ENCODE data around the gene SDK1. TPM values are rescaled to one million over a fixed set of nuclear protein-coding genes. Genes with fewer than 3 reads are reported as not detected.

SDK1 gene
- total and polyA plus RNA-seq, 2 experiments from 2014 or later = 2.1 to 10.0 TPM

GRCh38 chr7:4279216-4279615 is 978.2 kb downstream of the SDK1 start (continued):
- TF ChIP-seq, protein P1, sequence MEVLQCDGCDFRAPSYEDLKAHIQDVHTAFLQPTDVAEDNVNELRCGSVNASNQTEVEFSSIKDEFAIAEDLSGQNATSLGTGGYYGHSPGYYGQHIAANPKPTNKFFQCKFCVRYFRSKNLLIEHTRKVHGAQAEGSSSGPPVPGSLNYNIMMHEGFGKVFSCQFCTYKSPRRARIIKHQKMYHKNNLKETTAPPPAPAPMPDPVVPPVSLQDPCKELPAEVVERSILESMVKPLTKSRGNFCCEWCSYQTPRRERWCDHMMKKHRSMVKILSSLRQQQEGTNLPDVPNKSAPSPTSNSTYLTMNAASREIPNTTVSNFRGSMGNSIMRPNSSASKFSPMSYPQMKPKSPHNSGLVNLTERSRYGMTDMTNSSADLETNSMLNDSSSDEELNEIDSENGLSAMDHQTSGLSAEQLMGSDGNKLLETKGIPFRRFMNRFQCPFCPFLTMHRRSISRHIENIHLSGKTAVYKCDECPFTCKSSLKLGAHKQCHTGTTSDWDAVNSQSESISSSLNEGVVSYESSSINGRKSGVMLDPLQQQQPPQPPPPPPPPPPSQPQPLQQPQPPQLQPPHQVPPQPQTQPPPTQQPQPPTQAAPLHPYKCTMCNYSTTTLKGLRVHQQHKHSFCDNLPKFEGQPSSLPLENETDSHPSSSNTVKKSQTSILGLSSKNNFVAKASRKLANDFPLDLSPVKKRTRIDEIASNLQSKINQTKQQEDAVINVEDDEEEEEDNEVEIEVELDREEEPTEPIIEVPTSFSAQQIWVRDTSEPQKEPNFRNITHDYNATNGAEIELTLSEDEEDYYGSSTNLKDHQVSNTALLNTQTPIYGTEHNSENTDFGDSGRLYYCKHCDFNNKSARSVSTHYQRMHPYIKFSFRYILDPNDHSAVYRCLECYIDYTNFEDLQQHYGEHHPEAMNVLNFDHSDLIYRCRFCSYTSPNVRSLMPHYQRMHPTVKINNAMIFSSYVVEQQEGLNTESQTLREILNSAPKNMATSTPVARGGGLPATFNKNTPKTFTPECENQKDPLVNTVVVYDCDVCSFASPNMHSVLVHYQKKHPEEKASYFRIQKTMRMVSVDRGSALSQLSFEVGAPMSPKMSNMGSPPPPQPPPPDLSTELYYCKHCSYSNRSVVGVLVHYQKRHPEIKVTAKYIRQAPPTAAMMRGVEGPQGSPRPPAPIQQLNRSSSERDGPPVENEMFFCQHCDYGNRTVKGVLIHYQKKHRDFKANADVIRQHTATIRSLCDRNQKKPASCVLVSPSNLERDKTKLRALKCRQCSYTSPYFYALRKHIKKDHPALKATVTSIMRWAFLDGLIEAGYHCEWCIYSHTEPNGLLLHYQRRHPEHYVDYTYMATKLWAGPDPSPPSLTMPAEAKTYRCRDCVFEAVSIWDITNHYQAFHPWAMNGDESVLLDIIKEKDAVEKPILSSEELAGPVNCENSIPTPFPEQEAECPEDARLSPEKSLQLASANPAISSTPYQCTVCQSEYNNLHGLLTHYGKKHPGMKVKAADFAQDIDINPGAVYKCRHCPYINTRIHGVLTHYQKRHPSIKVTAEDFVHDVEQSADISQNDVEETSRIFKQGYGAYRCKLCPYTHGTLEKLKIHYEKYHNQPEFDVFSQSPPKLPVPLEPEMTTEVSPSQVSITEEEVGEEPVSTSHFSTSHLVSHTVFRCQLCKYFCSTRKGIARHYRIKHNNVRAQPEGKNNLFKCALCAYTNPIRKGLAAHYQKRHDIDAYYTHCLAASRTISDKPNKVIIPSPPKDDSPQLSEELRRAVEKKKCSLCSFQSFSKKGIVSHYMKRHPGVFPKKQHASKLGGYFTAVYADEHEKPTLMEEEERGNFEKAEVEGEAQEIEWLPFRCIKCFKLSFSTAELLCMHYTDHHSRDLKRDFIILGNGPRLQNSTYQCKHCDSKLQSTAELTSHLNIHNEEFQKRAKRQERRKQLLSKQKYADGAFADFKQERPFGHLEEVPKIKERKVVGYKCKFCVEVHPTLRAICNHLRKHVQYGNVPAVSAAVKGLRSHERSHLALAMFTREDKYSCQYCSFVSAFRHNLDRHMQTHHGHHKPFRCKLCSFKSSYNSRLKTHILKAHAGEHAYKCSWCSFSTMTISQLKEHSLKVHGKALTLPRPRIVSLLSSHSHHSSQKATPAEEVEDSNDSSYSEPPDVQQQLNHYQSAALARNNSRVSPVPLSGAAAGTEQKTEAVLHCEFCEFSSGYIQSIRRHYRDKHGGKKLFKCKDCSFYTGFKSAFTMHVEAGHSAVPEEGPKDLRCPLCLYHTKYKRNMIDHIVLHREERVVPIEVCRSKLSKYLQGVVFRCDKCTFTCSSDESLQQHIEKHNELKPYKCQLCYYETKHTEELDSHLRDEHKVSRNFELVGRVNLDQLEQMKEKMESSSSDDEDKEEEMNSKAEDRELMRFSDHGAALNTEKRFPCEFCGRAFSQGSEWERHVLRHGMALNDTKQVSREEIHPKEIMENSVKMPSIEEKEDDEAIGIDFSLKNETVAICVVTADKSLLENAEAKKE (CRISPR knock-in tag; IDR thresholded peaks at IDR 0.05) = no peak
- TF ChIP-seq EZH2phosphoT487 (IDR thresholded peaks at IDR 0.05; ENCODE audit: unreplicated experiment) = no peak

- H3K27me3 Mint-ChIP-seq (ENCODE audit: insufficient read depth, low read depth, poor library complexity) = no peaks in the 10 kb centered on the region
- peaks cover 3% of the 10 kb centered on the region; the same call in 1 of the 3 replicates for H3K4me1 Mint-ChIP-seq
- no peak overlapping the region for H3K4me3 ChIP-seq
- no peaks in the 10 kb centered on the region for H3K4me1 ChIP-seq (ENCODE audit: insufficient read depth)
- H3K36me3 ChIP-seq (ENCODE audit: insufficient read depth) = no peaks in the 10 kb centered on the region
- DNase-seq (ENCODE audit: low spot score) = no peak
- H3K27ac ChIP-seq (ENCODE audit: low read depth) = no peak overlapping the region
- H3K9me2 ChIP-seq (ENCODE audit: insufficient read depth) = no peaks in the 10 kb centered on the region; the same call in 1 of the 2 replicates
- no peak overlapping the region for H3K4me3 Mint-ChIP-seq
- no peaks in the 10 kb centered on the region for H3K36me3 Mint-ChIP-seq (ENCODE audit: low read depth)
- H3F3A ChIP-seq (replicated peaks; ENCODE audit: low read depth) = no peaks in the 10 kb centered on the region
- no peak overlapping the region for H2AFZ ChIP-seq
- H3K79me2 ChIP-seq (replicated peaks; ENCODE audit: insufficient read depth) = no peaks in the 10 kb centered on the region
- no peak overlapping the region for H3K27ac Mint-ChIP-seq
- no peak overlapping the region for H3K4me2 ChIP-seq
- ATAC-seq = no peak
- H3K27me3 ChIP-seq (ENCODE audit: insufficient read depth) = no peaks in the 10 kb centered on the region
- peaks cover 54% of the 10 kb centered on the region for H3K9me3 Mint-ChIP-seq
- H4K20me1 ChIP-seq (replicated peaks; ENCODE audit: insufficient read depth) = no peaks in the 10 kb centered on the region
- TF ChIP-seq ZNF331 (CRISPR knock-in tag; IDR thresholded peaks at IDR 0.05; ENCODE audit: low read depth) (no peak), STAT1 (IDR thresholded peaks at IDR 0.05; ENCODE audit: unreplicated experiment) (no peak), EZH2 (IDR thresholded peaks at IDR 0.05; ENCODE audit: low read depth, unreplicated experiment) (no peak), ETS1 (IDR thresholded peaks at IDR 0.05) (no peak), ZNF114 (CRISPR knock-in tag; IDR thresholded peaks at IDR 0.05) (no peak)
- TF ChIP-seq, protein P2, sequence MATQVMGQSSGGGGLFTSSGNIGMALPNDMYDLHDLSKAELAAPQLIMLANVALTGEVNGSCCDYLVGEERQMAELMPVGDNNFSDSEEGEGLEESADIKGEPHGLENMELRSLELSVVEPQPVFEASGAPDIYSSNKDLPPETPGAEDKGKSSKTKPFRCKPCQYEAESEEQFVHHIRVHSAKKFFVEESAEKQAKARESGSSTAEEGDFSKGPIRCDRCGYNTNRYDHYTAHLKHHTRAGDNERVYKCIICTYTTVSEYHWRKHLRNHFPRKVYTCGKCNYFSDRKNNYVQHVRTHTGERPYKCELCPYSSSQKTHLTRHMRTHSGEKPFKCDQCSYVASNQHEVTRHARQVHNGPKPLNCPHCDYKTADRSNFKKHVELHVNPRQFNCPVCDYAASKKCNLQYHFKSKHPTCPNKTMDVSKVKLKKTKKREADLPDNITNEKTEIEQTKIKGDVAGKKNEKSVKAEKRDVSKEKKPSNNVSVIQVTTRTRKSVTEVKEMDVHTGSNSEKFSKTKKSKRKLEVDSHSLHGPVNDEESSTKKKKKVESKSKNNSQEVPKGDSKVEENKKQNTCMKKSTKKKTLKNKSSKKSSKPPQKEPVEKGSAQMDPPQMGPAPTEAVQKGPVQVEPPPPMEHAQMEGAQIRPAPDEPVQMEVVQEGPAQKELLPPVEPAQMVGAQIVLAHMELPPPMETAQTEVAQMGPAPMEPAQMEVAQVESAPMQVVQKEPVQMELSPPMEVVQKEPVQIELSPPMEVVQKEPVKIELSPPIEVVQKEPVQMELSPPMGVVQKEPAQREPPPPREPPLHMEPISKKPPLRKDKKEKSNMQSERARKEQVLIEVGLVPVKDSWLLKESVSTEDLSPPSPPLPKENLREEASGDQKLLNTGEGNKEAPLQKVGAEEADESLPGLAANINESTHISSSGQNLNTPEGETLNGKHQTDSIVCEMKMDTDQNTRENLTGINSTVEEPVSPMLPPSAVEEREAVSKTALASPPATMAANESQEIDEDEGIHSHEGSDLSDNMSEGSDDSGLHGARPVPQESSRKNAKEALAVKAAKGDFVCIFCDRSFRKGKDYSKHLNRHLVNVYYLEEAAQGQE (IDR thresholded peaks at IDR 0.05; ENCODE audit: unreplicated experiment) = no peak
- TF ChIP-seq, protein P3, sequence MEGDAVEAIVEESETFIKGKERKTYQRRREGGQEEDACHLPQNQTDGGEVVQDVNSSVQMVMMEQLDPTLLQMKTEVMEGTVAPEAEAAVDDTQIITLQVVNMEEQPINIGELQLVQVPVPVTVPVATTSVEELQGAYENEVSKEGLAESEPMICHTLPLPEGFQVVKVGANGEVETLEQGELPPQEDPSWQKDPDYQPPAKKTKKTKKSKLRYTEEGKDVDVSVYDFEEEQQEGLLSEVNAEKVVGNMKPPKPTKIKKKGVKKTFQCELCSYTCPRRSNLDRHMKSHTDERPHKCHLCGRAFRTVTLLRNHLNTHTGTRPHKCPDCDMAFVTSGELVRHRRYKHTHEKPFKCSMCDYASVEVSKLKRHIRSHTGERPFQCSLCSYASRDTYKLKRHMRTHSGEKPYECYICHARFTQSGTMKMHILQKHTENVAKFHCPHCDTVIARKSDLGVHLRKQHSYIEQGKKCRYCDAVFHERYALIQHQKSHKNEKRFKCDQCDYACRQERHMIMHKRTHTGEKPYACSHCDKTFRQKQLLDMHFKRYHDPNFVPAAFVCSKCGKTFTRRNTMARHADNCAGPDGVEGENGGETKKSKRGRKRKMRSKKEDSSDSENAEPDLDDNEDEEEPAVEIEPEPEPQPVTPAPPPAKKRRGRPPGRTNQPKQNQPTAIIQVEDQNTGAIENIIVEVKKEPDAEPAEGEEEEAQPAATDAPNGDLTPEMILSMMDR (conservative IDR thresholded peaks at IDR 0.05; ENCODE audit: low read depth in 2 of 2) = no peak
Measured at GRCh38 chr7:4281231-4281993, 980.4 kb downstream of the SDK1 start.

Data from GM23338 (cell line).